Gastroesophageal sphincter (tissue), 4 donors: ENCODE data around the gene EPHA5. TPM values are rescaled to one million over a fixed set of nuclear protein-coding genes. Genes with fewer than 3 reads are reported as not detected.
"Not testable (repeated sequence)": the region's sequence is repeated elsewhere in the genome, so short reads cannot be mapped to it uniquely, and the experiment has no call there.

Experiments
- ATAC-seq: fragments of 150-250 bp; one replicate; pipeline ENCODE4 v1.9.1; 2016; ENCODE audit warnings: mild to moderate bottlenecking, moderate library complexity
- H3K27ac ChIP-seq, 4 donors: fragments of 200-600 bp; sonication (generic) in 3 of 4; 1 replicate in 3 of 4; 2 replicates in 1 of 4; pipeline ENCODE4 v1.5.1; 2016 to 2019
- H3K27me3 ChIP-seq: fragments of 200-600 bp; sonication (generic); one replicate; pipeline ENCODE4 v1.5.1; 2019
- H3K36me3 ChIP-seq, 2 donors: fragments of 200-600 bp; sonication (generic); one replicate each; pipeline ENCODE4 v1.5.1; 2019; ENCODE audit warnings: control low read depth in 1 of 2
- H3K4me1 ChIP-seq, 3 donors: fragments of 200-600 bp; sonication (generic); 1 replicate in 2 of 3; 2 replicates in 1 of 3; pipeline ENCODE4 v1.5.1; 2016 to 2019; ENCODE audit warnings: control low read depth in 2 of 3
- H3K4me3 ChIP-seq, 2 donors: fragments of 200-600 bp; sonication (generic); one replicate each; pipeline ENCODE4 v1.5.1; 2019; ENCODE audit warnings: mild to moderate bottlenecking in 1 of 2, moderate library complexity in 1 of 2
- H3K9me3 ChIP-seq, 3 donors: fragments of 200-600 bp; sonication (generic); one replicate each; pipeline ENCODE4 v1.5.1; 2017 to 2019; ENCODE audit warnings: control low read depth in 2 of 3
- EP300 ChIP-seq: sonication (generic); formaldehyde crosslinking; IDR thresholded peaks from one replicate; pipeline ENCODE4 v1.6.1; 2017; ENCODE audit warnings: antibody characterized with exemption, mild to moderate bottlenecking
- POLR2A ChIP-seq, 2 donors: fragments of 450-650 bp; IDR thresholded peaks; one replicate each; pipeline ENCODE4 v1.6.1; 2017; ENCODE audit warnings: antibody characterized with exemption in 2 of 2, mild to moderate bottlenecking in 2 of 2, moderate library complexity in 1 of 2
- POLR2AphosphoS5 ChIP-seq: sonication (generic); formaldehyde crosslinking; IDR thresholded peaks from one replicate; pipeline ENCODE4 v1.6.1; 2017; ENCODE audit warnings: antibody characterized with exemption
- WGBS, 2 donors: methylation state at CpG; one replicate each; pipeline ENCODE4 v1.1.5; 2018; ENCODE audit warnings: low coverage in 1 of 2; 5-methylcytosine and 5-hydroxymethylcytosine counted together
- total RNA-seq, 4 donors: library from RNA; depleted of rRNA; stranded (reverse); fragments of >200 nt; gene quantifications; one replicate each; pipeline ENCODE4 v1.1.0, GENCODE V29; 2016
- TF ChIP-seq, protein P1 (sequence below), 4 experiments: fragments of 200-600 bp in 2 of 4; fragments of 450-650 bp in 2 of 4; sonication (generic) in 1 of 4; IDR thresholded peaks; one replicate each; pipeline ENCODE4 v1.5.1; 2017 to 2019; ENCODE audit warnings: antibody characterized with exemption in 4 of 4, mild to moderate bottlenecking in 2 of 4, moderate library complexity in 2 of 4

The EPHA5 gene
- total RNA-seq, 4 donors from 2014 or later, result 0.10 to 0.78 (median 0.50) TPM

DNA sequence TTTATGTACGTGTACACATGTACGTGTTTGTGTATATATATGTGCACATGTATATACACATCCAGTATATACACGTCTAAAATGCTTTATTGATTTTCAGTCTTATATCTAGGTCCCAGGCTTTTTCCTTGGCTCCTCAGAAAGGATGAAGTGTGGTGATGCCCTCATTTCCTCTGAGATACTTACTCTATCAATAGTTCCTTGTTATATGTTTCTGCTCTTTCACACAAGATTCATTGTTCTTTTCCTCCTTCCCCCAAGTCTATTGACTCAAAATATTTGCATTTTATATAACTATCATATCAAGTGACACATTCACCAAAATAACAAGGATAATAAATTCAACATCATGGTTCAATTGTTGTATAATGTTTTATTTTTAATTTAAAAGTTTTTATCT, 359.2 kb downstream of the EPHA5 start:
- Histone ChIP-seq H3K27ac (no peak overlapping the region), H3K9me3 (no peaks in the 10 kb centered on the region), H3K36me3 (no peaks in the 10 kb centered on the region), H3K27me3 (no peaks in the 10 kb centered on the region), H3K4me3 (no peak overlapping the region), H3K4me1 (no peaks in the 10 kb centered on the region)
- TF ChIP-seq POLR2AphosphoS5, result no peak
- no peak for TF ChIP-seq POLR2A (IDR thresholded peaks at IDR 0.05)
- TF ChIP-seq, protein P1, sequence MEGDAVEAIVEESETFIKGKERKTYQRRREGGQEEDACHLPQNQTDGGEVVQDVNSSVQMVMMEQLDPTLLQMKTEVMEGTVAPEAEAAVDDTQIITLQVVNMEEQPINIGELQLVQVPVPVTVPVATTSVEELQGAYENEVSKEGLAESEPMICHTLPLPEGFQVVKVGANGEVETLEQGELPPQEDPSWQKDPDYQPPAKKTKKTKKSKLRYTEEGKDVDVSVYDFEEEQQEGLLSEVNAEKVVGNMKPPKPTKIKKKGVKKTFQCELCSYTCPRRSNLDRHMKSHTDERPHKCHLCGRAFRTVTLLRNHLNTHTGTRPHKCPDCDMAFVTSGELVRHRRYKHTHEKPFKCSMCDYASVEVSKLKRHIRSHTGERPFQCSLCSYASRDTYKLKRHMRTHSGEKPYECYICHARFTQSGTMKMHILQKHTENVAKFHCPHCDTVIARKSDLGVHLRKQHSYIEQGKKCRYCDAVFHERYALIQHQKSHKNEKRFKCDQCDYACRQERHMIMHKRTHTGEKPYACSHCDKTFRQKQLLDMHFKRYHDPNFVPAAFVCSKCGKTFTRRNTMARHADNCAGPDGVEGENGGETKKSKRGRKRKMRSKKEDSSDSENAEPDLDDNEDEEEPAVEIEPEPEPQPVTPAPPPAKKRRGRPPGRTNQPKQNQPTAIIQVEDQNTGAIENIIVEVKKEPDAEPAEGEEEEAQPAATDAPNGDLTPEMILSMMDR (IDR thresholded peaks at IDR 0.05), result no peak
- no peak for TF ChIP-seq EP300
- ATAC-seq, result no peak
- 59 to 79% methylated on average over 3 of the region's 3 CpGs for WGBS, 2 donors

DNA sequence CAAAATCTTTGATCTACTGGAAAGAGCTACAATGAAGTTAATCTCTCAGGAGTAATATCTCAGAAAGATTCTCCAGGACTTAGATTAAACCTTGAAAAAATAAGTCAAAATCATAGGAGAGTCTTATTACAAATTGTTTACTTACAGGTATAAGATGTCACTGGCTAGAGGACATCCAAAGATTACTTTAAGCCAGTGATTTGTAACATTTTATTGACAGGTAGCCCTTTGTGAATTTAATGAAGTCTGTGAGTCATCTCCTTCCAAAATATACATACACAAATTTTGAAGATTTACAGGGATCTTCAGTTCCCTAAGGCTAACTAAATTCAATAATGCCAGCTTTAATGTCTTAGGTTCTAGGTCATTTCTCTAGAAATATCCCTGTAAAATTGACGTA, 359.7 kb downstream of the EPHA5 start:
- WGBS, 2 donors, result 74 to 82% methylated on average over 1 of the region's 1 CpG
- no peaks in the 10 kb centered on the region for H3K27me3 ChIP-seq
- ATAC-seq, result no peak
- H3K9me3 ChIP-seq, result no peaks in the 10 kb centered on the region
- H3K4me3 ChIP-seq, result no peak overlapping the region
- H3K36me3 ChIP-seq, result no peaks in the 10 kb centered on the region
- TF ChIP-seq POLR2A (IDR thresholded peaks at IDR 0.05), result no peak
- H3K4me1 ChIP-seq, result no peaks in the 10 kb centered on the region
- H3K27ac ChIP-seq, result no peak overlapping the region

DNA sequence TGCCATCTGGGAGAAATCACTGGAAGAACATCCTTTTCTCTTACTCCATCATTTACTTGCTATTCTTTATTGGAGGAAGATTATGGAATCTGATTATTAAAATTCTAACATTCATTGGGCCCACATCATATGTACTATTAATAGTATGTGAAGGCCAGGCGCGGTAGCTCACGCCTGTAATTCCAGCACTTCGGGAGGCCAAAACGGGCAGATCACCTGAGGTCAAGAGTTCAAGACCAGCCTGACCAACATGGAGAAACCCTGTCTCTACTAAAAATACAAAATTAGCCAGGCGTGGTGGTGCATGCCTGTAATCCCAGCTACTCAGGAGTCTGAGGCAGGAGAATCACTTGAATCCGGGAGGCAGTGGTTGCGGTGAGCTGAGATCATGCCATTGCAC, 361.7 kb downstream of the EPHA5 start:
- WGBS, 2 donors, result 91 to 92% methylated on average over 7 to 8 of the region's 8 CpGs
- H3K9me3 ChIP-seq, result not testable (repeated sequence)

DNA sequence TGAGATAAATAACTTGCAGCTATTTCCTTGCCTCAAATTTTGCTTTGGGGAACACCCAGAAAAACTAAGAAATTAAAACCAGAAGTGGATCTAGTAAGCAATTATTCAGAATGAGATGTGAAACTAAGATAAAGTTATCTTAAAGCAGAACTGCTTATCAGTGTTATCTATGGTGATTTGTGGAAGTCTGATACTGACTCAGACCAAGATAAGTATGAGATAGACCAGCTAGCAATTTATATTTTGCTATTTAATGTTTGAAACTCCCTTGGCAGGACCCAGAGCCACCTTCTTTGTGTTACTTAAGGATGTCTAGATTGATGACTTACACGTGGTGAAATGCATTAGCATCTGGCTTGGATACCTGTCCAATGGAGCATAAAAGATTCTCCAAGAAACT, 368.1 kb downstream of the EPHA5 start:
- no peak overlapping the region for H3K27ac ChIP-seq
- H3K27me3 ChIP-seq, result no peaks in the 10 kb centered on the region
- no peaks in the 10 kb centered on the region for H3K36me3 ChIP-seq
- ATAC-seq, result no peak
- TF ChIP-seq POLR2AphosphoS5 (no peak), EP300 (no peak), POLR2A (IDR thresholded peaks at IDR 0.05) (no peak)
- TF ChIP-seq, protein P1 (IDR thresholded peaks at IDR 0.05), result no peak
- H3K4me3 ChIP-seq, result no peak overlapping the region
- no peaks in the 10 kb centered on the region for H3K4me1 ChIP-seq
- WGBS, 2 donors, result 0% methylated on average over 1 of the region's 1 CpG; no CpG with 5 or more reads in 1 of the 2 donors
- H3K9me3 ChIP-seq, result no peaks in the 10 kb centered on the region

More for the DNA sequence above, 361.7 kb downstream of the EPHA5 start:
- H3K4me1 ChIP-seq, H3K4me3 ChIP-seq, H3K27ac ChIP-seq, H3K27me3 ChIP-seq, H3K36me3 ChIP-seq, ATAC-seq: not testable (repeated sequence)

DNA sequence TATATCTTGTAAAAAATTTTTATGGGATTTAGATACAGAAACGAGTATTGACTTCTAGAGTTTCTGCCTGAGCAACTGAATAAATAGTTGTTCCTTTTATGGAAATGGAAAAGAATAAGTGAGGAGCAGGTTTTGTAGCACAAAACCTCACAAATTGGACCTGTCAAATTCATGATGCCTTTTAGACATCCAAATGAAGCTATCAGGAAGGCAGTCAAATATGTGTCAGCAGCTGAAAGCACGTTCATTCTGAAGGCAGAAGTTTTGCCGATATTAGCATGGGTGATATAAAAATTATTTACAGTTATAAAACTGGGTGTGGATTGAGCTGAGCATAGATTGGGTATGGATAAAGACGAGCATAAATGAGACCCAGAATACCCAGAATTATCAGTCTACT, 374.0 kb downstream of the EPHA5 start:
- H3K27me3 ChIP-seq, result no peaks in the 10 kb centered on the region
- ATAC-seq, result no peak
- TF ChIP-seq EP300, result no peak
- TF ChIP-seq, protein P1 (IDR thresholded peaks at IDR 0.05), result no peak
- no peak for TF ChIP-seq POLR2A (IDR thresholded peaks at IDR 0.05)
- TF ChIP-seq POLR2AphosphoS5, result no peak
- H3K36me3 ChIP-seq, result no peaks in the 10 kb centered on the region
- no peak overlapping the region for H3K27ac ChIP-seq
- no peak overlapping the region for H3K4me3 ChIP-seq
- 75% methylated on average over 4 of the region's 4 CpGs for WGBS, 2 donors
- H3K9me3 ChIP-seq, result no peaks in the 10 kb centered on the region
- no peaks in the 10 kb centered on the region for H3K4me1 ChIP-seq

DNA sequence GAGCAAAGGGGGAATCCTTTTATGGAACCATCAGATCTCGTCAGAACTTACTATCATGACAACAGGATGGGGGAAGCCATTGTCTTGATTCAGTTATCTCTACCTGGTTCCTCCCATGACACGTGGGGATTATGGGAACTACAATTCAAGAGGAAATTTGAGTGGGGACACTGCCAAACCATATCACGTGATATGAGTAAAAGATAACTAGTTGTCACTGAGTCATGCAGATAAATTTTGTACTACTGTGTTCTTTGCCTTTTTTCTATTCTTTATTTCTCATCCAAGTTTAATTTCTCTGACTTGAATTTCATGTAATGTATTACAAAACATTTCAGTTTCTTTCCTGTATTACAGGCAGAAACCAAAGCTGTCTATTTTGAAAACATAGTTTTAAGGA, 383.2 kb downstream of the EPHA5 start:
- no peaks in the 10 kb centered on the region for H3K4me1 ChIP-seq
- peaks cover 0 to 14% (median 0%) of the 10 kb centered on the region in 3 donors for H3K9me3 ChIP-seq
- no peak overlapping the region for H3K27ac ChIP-seq
- no peak overlapping the region for H3K4me3 ChIP-seq
- no peaks in the 10 kb centered on the region for H3K27me3 ChIP-seq
- no peak for ATAC-seq
- TF ChIP-seq POLR2AphosphoS5 (no peak), EP300 (no peak), POLR2A (IDR thresholded peaks at IDR 0.05) (no peak)
- TF ChIP-seq, protein P1 (IDR thresholded peaks at IDR 0.05), result no peak
- H3K36me3 ChIP-seq, result no peaks in the 10 kb centered on the region
- WGBS, 2 donors, result 41 to 100% methylated on average over 2 to 3 of the region's 3 CpGs
